HG02970 (cell line): ENCODE data around the gene XRCC3.

Experiments used
- ATAC-seq: cut with Tn5 transposase; IDR thresholded peaks from one replicate; pipeline ENCODE4 v1.9.1; 2021; ENCODE audit warnings: mild to moderate bottlenecking, moderate library complexity, moderate number of reproducible peaks; ENCODE audit not compliant: unreplicated experiment, low FRiP score

XRCC3 gene

GRCh38 chr14:103727313-103727980 is 12.2 kb upstream of the XRCC3 start:
- ATAC-seq: no peak

GRCh38 chr14:103726474-103726873 is 11.2 kb upstream of the XRCC3 start:
- ATAC-seq: no peak

- no peak for ATAC-seq
These were observed 10.6 kb upstream of the XRCC3 start for GRCh38 chr14:103725739-103726395.

GRCh38 chr14:103725001-103725682 is 9.9 kb upstream of the XRCC3 start:
- no peak for ATAC-seq

GRCh38 chr14:103724116-103724515 is 8.9 kb upstream of the XRCC3 start:
- ATAC-seq: no peak

GRCh38 chr14:103723748-103724081 is 8.5 kb upstream of the XRCC3 start:
- no peak for ATAC-seq

- ATAC-seq: no peak
These were observed 6.3 kb upstream of the XRCC3 start for GRCh38 chr14:103721334-103722120.

- ATAC-seq: no peak
These were observed 4.5 kb upstream of the XRCC3 start for GRCh38 chr14:103719751-103720150.

- ATAC-seq: no peak
These were observed 3.3 kb upstream of the XRCC3 start for GRCh38 chr14:103718572-103718971.

- no peak for ATAC-seq
These were observed 1.7 kb upstream of the XRCC3 start for GRCh38 chr14:103716899-103717411.

GRCh38 chr14:103716091-103716801 is 995 bp upstream of the XRCC3 start:
- ATAC-seq: no peak

GRCh38 chr14:103714063-103714724 is 1.1 kb downstream of the XRCC3 start:
- no peak for ATAC-seq

- no peak for ATAC-seq
These were observed 1.8 kb downstream of the XRCC3 start for GRCh38 chr14:103713304-103714062.

GRCh38 chr14:103712633-103713247 is 2.5 kb downstream of the XRCC3 start:
- no peak for ATAC-seq

GRCh38 chr14:103711516-103712431 is 3.5 kb downstream of the XRCC3 start:
- ATAC-seq: no peak

- no peak for ATAC-seq
These were observed 4.4 kb downstream of the XRCC3 start for GRCh38 chr14:103710771-103711377.

GRCh38 chr14:103709814-103710213 is 5.4 kb downstream of the XRCC3 start:
- ATAC-seq: no peak
